GM12872 (cell line): ENCODE measurements around the gene DIAPH2.

Experiments used
- CTCF ChIP-seq: IDR thresholded peaks from 3 replicates; pipeline ENCODE4 v1.5.1; 2011; ENCODE audit warnings: low read depth, mild to moderate bottlenecking, low read length, moderate library complexity; ENCODE audit not compliant: insufficient read depth

DIAPH2 gene

DNA sequence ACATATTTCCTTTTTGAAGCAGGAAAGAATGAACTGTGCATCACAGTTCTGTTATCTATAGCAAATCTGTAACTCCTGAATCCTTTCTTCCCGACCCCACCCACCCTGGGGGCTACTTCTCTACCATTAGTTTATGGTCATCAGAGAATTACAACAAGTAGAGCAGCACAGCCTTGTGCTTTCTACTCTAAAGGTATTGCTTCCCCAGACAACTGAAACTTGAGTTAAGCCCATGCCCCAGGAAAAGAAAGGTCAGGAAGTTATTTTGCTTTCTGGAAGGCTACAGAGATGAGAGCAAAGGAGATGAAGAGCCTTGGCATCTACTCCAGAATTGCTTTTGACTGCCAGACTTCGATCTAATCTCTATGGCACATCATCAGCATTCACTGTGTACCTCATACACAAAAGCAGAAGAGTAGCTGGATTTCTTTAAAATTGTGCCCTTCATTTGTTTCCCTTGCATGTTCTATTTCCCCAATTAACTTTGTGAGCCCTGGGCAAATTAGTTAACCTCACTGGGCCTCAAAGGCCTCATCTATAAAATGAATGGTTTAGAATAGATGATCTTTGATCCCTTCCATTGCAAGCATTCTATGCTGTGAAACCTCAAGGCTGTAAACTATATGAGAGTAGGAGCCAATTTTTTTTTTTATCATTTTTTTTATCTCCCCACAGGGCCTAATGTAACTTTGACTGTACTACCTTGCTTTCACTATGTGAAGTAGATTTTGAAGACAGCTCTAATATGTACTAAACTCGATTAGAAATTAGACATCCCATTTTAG, 794.7 kb downstream of the DIAPH2 start:
- TF ChIP-seq CTCF, result no peak

DNA sequence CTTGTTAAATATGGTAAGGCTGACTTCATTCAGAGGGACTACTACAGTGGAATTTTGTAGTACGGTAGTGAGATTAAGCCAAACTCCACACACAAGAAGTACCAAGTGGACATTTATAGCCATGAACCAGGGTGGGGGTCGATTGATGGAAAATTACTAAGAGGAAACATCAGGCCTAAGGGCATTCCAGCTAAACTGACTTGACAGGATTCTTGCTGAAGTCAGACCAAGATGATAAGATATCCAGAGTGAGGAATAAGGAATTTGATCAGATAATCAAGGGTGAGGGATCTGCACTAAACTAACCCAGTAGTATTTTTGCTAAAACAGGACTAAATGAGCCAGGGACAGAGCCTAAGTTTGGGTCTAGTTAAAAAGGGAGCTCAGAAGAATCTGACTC, 796.6 kb downstream of the DIAPH2 start:
- no peak for TF ChIP-seq CTCF

- TF ChIP-seq CTCF, result no peak
Measured at GRCh38 chrX:97482666-97483300, 798.1 kb downstream of the DIAPH2 start.

DNA sequence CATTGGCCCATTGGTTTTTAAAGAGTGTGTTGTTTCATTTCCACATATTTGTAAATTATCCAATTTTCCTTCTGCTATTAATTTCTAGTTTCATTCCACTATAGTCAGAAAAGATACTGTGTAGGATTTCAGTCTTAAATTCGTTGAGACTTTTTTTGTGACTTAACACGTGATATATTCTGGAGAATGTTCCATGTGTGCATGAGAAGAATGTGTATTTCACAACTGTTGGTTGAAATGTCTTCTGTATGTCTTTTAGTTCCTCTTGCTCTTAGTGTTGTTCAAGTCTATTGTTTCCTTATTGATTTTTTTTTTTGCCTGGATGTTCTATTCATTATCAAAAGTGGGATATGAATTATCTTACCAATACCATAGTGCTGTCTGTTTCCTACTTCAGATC, 806.0 kb downstream of the DIAPH2 start:
- no peak for TF ChIP-seq CTCF

DNA sequence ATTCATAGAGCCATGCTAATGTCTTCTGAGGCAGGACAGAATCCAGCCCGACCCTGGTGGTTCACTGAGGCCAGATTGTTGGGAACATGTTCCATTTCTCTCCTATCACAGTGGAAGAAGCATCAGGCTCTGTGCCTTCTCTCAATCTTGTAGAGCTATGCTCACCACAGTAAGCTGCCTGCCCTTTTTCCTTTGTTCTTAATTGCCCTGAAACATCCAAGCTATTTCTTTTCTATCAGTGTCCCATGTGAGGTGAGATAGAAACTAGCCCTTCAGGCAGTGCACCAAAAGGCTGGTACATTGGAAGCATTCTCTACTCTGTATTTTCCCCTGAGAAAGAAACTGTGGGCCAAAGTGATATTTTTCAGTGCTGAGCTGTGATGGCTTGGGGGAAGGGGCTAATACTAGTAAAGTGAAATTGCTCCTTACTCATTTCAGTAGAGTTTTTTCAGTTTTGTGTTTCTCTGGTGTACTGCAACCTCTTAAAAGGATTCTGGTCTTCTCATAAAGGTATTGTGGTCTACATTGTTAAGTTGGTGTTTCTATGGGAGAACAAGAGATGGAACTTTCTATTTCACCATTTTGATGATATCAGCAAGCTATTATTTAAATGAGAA, 810.2 kb downstream of the DIAPH2 start:
- TF ChIP-seq CTCF, result no peak

- no peak for TF ChIP-seq CTCF
Measured at GRCh38 chrX:97498093-97498492, 813.5 kb downstream of the DIAPH2 start.

DNA sequence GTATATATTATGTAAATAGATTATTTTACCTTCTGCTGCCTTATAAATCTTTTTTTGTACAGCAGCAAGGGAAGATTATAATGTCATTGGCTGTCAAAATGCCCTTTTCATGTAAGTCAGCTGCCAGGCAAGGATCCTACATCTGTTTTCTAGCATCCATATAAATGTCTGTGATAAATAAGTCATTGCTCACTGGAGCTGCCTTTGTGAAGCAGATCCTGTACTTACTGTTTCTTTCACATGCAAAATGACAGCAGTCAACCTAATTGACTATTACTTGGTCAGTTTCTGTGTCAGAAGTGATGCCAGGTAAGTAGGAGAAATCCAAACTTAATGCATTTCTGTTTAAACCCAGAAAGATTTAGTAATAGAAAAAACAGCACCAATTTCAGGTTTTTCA, 819.8 kb downstream of the DIAPH2 start:
- TF ChIP-seq CTCF, result no peak
